GDM1 (cell line): Measurements from ENCODE around the gene AP2A1.
A peak's percentile ranks its signal among the peaks of the same experiment; 100 is the strongest.

Source experiments
- DNase-seq: peaks from one replicate; lab custom pipeline; 2025; lab: John Stamatoyannopoulos, UW

The AP2A1 gene

DNA sequence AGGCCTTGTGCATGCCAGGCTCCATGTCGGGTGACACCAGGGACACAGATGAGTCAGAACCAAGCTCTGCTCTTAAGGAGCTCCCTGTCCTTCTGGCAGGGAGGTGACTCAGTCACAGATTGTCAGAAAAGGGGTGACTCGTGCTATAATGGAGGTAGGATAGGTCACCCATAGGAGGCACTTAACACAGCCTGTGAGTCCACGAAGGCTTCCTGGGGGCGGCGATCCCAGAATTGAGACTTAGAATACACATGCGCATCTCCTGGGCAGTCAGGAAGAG lies 26.7 kb downstream of the AP2A1 start:
- DNase-seq: no peak

DNA sequence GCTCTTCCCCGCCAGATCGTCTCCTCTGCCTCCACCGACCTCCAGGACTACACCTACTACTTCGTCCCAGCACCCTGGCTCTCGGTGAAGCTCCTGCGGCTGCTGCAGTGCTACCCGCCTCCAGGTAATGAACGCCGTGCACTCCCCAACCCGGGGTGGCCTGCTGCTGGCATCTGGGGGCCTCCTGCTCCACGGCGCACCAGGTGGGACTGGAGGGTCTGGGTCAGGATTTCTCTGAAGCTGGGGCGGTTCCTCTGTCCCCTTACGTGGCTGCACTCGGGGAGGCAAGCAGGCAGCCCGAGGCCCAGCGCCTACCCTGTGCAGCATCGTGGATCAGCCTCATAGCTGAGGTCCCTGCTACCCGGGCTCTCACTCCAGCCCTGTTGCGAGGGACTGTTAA lies 28.8 kb downstream of the AP2A1 start:
- DNase-seq: no peak

DNA sequence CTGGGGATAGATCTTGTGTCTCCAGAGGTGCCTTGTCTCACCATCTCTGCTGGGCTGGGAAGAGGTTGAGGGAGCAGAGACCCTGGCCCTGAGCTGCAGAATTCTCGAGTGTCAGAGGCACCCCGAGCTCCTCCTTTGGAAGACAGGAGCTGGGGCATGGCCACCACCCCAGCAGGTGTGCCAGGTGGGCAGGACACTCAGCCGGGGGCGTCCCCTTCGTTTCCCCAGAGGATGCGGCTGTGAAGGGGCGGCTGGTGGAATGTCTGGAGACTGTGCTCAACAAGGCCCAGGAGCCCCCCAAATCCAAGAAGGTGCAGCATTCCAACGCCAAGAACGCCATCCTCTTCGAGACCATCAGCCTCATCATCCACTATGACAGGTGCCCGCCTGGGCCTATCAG lies 31.8 kb downstream of the AP2A1 start:
- DNase-seq: no peak

DNA sequence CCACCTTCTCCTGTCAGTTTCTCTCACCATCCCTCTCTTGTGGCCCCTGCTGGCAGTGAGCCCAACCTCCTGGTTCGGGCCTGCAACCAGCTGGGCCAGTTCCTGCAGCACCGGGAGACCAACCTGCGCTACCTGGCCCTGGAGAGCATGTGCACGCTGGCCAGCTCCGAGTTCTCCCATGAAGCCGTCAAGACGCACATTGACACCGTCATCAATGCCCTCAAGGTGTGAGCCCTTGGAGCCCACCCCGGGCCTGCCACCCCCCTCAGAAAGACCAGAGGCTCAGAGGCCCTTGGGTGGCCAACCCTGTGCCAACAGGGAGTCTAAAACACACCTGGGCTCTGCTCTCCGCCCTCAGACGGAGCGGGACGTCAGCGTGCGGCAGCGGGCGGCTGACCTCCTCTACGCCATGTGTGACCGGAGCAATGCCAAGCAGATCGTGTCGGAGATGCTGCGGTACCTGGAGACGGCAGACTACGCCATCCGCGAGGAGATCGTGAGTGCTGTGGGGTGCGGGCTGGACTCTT lies 32.5 kb downstream of the AP2A1 start:
- DNase-seq: no peak

DNA sequence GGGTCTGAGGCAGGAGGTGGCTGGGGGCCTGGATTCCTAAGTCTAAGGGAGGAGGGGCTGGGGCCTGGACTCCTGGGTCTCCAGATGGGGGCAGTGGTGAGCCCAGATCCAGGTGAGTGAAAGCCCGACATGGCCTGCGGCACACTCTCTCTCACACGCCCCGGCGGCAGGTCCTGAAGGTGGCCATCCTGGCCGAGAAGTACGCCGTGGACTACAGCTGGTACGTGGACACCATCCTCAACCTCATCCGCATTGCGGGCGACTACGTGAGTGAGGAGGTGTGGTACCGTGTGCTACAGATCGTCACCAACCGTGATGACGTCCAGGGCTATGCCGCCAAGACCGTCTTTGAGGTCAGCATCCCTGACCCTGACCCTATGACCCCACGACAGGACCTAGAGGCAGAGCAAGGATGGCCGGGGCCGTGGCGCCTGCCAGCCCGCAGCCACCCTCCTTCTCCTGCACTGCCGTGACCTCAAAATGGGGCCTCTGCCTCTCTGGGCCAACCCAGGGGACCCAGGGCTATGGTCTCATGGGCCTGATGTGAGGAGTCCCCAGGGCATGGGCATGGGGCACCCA lies 33.1 kb downstream of the AP2A1 start:
- DNase-seq: no peak

DNA sequence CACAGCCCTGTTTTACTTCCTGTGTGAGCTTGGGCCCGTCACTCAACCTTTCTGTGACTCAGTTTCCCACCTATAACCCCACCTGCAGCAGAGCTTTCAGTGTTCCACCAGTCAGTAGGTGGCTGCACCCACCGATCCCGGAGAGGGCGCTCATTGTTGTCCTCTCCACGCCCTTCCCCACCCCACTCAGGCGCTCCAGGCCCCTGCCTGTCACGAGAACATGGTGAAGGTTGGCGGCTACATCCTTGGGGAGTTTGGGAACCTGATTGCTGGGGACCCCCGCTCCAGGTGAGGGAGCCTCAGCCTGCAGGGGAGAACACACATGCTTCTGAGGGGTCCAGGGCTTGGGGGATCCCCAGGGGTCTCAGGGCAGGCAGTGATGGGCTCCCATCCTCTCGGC lies 34.0 kb downstream of the AP2A1 start:
- no peak for DNase-seq

DNA sequence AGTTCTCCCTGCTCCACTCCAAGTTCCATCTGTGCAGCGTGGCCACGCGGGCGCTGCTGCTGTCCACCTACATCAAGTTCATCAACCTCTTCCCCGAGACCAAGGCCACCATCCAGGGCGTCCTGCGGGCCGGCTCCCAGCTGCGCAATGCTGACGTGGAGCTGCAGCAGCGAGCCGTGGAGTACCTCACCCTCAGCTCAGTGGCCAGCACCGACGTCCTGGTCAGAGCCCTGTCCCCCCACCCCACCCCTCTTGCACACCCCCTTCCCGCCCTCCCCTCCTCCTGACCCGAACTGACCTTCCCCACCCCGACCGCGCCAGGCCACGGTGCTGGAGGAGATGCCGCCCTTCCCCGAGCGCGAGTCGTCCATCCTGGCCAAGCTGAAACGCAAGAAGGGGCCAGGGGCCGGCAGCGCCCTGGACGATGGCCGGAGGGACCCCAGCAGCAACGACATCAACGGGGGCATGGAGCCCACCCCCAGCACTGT lies 34.6 kb downstream of the AP2A1 start:
- DNase-seq: no peak

DNA sequence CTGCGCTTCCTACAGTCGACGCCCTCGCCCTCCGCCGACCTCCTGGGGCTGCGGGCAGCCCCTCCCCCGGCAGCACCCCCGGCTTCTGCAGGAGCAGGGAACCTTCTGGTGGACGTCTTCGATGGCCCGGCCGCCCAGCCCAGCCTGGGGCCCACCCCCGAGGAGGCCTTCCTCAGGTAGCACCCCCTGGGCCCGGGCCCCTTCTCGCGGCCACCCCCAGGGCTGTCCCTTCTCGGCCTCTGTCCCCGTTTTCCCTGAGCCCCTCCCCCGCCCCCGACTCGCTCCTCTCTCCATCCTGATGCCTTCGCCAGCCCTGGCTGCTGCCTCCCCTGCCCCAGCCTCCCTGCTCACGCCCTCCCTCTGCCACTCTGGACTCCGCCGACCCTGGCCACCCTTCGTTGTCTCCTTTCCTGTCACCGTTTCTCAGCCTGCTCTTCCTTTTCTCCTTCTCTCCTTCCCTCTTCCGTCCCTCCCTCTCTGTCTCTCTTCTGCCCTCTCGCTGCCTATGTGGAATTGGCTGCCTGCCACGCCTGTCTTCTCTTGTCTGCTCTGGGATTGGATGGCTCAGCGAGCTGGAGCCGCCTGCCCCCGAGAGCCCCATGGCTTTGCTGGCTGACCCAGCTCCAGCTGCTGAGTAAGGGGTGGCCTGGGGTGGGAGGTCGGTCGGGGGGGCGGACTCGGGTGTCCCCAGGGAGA lies 35.3 kb downstream of the AP2A1 start:
- no peak for DNase-seq

DNA sequence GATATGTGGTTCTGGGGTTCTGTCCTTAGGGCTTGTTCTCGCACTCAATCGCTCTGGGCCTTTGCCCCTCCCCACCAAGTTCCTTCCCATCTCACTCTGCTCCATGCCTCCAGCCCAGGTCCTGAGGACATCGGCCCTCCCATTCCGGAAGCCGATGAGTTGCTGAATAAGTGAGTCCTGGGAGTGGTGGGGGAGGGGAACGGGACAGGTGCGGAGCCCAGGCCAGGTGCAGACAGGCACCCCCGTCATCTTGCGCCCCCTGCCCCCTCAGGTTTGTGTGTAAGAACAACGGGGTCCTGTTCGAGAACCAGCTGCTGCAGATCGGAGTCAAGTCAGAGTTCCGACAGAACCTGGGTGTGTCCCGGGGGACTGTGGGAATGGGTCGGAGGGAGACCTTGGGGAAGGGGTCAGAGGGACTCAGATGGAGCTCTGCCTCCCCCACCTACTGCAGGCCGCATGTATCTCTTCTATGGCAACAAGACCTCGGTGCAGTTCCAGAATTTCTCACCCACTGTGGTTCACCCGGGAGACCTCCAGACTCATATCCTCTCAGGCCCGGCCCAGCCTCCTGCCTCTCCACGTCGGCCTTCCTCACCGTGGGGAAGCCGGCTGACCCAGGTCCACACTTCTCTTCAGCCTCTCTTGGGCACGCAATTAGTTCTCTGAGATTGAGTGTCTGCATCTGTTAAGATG lies 36.2 kb downstream of the AP2A1 start:
- DNase-seq: no peak

DNA sequence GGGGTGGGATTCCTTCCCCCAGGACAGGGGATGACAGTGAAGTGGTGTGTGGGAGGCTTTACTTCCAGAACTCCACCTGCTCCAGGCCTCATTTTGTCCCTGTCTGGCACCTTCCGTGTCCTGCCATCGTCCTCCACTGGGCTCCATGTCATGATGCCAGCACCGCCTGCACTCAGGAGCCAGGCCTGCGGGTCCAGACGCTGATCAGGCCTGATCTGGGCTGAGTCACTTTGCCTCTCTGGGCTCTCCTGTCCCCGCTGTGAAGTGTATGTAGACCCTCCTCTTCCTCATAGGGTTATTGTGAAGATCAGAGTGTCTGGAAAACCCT lies 36.7 kb downstream of the AP2A1 start:
- no peak for DNase-seq

DNA sequence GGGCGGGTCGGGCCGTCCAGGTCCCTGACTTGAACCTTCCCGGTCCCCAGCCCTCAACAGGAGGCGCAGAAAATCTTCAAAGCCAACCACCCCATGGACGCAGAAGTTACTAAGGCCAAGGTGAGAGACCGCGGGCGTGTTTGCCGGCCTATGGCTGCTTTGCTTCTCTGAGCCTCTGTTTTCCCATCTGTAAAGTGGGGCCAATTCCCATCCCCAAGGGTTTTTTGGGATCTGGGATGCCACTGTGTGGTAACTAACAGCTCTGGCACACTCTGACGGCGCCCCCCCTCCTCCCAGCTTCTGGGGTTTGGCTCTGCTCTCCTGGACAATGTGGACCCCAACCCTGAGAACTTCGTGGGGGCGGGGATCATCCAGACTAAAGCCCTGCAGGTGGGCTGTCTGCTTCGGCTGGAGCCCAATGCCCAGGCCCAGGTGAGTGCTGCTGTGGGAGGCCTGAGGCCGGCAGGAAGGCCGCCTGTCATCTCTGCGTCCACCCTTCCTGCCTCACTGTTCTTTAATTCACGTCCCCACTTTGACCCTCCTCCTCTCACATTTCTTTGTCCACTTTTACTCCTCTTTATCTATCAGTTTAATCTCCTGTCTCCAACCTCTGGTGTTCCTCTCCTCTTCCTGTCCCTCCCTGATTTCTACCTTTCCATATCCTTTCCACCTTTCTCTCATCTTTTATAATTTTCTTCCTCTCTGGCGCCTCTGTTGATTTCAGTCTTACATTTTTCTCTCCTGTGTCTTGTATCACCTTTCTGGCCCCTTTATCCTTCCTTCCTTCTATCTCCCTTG lies 39.2 kb downstream of the AP2A1 start:
- DNase-seq: no peak

DNA sequence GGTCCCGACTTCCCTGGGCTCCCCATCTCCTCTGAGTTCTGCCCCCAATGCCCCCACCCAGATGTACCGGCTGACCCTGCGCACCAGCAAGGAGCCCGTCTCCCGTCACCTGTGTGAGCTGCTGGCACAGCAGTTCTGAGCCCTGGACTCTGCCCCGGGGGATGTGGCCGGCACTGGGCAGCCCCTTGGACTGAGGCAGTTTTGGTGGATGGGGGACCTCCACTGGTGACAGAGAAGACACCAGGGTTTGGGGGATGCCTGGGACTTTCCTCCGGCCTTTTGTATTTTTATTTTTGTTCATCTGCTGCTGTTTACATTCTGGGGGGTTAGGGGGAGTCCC lies 39.8 kb downstream of the AP2A1 start:
- no peak for DNase-seq

DNA sequence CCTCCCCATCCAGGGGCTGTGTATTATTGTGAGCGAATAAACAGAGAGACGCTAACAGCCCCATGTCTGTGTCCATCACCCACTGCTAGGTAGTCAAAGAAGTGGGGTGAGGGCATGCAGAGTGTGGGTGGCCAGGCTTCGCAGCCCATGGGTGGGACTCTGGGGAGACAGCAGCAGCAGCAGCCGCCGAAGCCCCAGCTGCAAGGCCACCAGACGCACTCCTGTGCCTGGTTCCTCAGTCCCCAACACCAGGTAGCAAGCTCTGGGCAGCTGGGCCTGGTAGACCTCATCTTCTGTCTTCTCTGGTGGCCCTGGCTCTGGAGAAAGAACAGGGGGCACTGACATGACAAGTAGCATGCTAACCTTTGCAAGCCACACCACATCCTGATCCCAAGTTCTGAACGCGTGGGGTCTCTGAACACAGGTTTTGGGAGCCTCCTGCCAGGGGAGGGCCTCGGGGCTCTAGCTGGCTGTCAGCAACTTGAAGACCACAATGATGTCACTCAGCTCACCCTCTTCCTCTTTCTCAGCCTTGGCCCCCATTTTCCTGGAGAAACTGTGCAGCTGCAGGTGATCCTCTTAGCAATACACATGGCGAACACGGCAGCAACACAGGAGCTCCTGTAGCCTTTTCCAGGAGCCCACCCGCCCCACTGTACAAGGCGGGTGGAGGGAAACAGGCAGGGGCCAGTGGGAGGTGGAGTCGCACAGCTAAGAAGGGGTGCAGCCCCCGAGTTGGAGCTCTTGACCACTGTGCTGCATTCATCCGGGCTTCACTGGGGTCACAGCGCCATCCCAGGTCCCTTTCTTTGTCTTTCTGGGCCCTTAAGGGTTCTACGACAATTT lies 40.5 kb downstream of the AP2A1 start:
- peak; percentile 15 for DNase-seq

DNA sequence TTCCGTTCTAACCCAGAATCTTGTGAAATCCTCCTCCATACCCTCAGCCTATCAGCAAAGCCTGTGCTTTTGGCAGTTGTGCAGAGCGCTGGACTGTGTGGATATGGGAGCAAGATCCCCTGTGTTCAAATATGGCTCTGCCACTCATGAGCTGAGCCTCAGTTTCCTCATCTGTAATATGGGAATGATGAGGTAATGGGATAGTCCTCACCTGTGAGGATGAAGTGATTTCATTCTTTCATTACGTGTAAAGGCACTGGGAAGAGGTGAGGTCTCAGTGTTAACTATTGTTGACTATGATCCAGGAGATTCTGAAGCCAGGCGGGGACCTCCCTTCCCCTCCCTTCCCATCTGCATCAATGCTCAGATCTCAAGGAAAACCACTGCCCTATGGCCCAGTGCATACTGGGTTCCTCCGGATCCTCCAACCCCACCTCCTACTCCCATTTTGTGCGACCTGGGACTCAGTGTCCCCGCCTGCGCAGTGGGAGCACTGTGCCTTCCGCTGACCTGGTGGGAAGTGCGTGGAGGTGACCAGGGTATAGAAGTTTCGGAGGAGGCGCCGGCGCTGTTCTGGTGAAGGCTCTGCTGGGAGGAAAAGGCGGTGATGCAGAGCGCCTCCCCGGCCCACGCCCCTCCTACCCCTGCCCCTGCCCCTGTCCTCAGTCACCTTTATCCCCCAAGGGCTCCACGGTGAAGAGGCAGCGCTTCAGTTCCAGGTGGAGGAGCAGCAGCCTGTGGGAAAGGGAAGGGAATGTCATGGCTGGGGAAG lies 41.3 kb downstream of the AP2A1 start:
- no peak for DNase-seq

DNA sequence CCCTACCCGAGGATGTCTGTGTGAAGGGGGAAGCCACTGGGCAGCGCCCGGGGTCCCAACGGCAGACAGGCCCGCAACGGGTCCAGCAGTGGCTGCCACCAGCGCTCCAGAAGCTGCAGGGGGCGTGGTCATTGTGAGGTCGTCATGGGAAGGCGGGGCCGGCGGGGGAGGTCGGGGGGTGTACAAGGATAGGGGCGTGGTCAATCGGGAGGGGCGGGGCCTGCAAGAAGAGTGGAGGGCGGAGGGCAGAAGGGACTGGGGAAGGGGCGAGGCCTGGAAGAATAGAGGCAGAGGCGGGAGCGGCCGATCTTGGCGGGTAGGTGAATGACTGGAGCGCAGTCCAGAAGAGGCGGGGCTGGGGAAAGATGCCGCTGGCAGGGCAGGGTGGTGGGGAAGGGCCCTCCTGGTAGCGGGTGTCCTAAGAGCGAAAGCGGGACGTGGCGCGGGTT lies 41.9 kb downstream of the AP2A1 start:
- no peak for DNase-seq

DNA sequence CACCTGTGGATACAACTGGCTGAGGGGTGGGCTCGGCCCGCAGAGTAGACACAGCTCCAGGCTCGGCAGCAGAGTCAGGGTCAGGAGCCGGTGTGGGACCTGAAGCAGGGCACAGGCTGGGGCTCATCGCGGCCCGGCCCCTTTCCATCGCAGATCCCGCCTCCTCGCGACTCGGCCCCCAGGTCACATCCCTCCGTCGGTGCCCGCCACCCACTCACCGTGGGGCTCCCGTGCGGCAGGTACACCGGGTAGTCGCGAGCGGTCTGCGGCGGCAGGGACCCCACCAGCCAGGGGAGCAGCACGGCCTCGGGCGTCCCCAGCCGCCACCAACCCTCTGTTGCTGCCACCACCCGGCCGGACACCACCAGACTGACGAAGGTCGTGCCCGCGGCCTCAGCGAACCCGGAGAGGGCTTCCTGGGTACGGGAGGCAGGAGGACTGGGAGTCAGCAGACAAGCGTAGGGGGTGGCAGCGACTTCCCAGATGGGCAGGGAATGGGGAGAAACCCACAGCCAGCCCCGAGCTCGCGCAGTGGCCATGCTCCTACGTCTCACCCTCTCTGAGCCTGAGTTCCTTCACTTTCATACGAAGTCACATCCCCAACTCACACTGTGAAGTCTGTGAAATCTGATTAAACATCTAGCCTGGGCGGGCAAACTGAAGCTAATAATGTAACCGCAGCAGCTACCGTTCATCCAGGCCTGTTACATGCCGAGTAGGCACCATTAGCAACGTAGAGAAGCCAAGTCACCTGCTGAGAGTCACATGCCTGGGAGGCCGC lies 42.5 kb downstream of the AP2A1 start:
- DNase-seq: no peak

DNA sequence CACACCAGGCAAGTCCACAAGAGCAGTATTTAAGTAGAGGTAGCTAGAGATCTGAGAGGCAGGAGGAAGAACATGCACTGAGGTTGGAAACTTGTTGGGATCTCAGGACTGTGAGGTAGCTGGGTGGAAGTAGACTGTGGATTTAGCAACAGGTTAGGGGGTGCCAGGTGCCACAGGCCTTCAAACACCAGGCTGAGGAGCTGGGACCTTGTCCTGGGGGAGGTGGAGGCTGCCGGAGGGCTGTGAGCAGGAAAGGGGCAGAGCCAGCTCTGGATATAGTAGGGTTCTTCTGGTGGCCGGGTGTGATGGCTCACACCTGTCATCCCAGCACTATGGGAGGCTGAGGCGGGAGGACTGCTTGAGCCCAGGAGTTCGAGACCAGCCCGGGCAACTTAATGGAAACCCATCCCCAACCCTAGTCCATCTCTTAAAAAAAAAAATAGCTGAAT lies 43.2 kb downstream of the AP2A1 start:
- no peak for DNase-seq

DNA sequence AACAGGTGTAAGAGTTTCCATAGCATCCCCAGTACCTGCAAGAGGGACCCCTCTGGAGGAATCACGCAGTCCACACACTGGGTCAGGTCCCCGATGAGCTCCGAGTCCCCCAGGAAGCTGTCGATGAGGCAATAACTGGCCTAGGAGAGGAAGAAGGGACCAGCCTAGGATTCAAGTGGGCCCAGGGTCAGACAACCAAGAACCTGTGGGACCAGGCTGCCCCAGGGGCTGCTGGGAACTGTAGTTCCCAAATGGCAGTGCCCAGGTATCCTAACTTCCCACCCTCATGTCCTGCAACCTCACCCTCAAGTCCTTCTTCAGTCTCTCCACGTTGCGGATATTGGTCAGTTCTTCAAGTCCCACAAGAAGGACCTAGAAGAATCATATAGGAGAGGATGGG lies 44.5 kb downstream of the AP2A1 start:
- DNase-seq: no peak

DNA sequence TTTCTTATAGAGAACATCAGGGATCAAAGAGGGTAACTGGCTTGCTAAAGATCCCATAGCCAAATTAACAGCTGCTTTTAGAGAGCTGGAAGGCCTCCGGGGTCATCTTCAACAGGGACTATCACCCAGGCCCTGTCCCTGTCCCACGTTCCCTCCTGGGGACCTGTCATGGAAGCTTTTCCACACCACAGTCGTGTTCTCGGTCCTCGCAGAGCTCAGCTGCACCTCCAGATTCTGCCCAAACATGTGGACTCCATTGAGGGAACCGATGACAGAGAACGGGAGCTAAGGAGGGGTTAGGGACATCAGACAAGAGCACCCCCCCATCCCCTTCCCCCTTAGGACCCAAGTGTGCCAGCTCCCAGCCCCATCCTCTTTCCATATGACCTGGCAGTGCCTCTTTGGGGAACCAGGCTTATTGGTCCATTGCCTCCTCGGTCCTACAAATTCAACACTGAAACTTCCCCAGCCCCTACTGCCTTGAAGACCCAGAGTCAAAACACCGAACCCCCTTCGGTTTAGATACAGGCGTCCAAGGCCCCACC lies 45.7 kb downstream of the AP2A1 start:
- DNase-seq: no peak
